Hepatocyte (in vitro differentiated cells): ENCODE results near the gene MAPKAP1. TPM values are rescaled to one million over a fixed set of nuclear protein-coding genes. Genes with fewer than 3 reads are reported as not detected.

Experiments used
- DNase-seq: peaks from one replicate; pipeline ENCODE4 v3.0.0-alpha.2; 2016; ENCODE audit warnings: low spot score
- H2AFZ ChIP-seq: fragments of 200-600 bp; sonication (generic); 2 replicates; pipeline ENCODE4 v1.6.0; 2016; ENCODE audit warnings: antibody characterized with exemption, mild to moderate bottlenecking
- H3K27ac ChIP-seq: fragments of 200-600 bp; sonication (generic); 2 replicates; pipeline ENCODE4 v1.5.1; 2016; ENCODE audit warnings: mild to moderate bottlenecking
- H3K27me3 ChIP-seq: fragments of 200-600 bp; sonication (generic); 2 replicates; pipeline ENCODE4 v1.6.1; 2016
- H3K36me3 ChIP-seq: fragments of 200-600 bp; sonication (generic); replicated peaks from 2 replicates; pipeline ENCODE4 v1.5.1; 2016; ENCODE audit warnings: low read depth; ENCODE audit not compliant: insufficient read depth
- H3K4me1 ChIP-seq: fragments of 200-600 bp; sonication (generic); 2 replicates; pipeline ENCODE4 v1.5.1; 2016; ENCODE audit warnings: mild to moderate bottlenecking, moderate library complexity; ENCODE audit not compliant: insufficient read depth
- H3K4me2 ChIP-seq: fragments of 200-600 bp; sonication (generic); 2 replicates; pipeline ENCODE4 v1.6.0; 2016
- H3K4me3 ChIP-seq: fragments of 200-600 bp; sonication (generic); 2 replicates; pipeline ENCODE4 v1.5.1; 2016; ENCODE audit warnings: mild to moderate bottlenecking
- H3K79me2 ChIP-seq: fragments of 200-600 bp; sonication (generic); 2 replicates; pipeline ENCODE4 v1.6.0; 2017; ENCODE audit warnings: mild to moderate bottlenecking
- H3K9me2 ChIP-seq: fragments of 200-600 bp; sonication (generic); replicated peaks from 2 replicates; pipeline ENCODE4 v1.6.0; 2017; ENCODE audit warnings: mild to moderate bottlenecking; ENCODE audit not compliant: insufficient read depth
- H3K9me3 ChIP-seq: fragments of 200-600 bp; sonication (generic); 2 replicates; pipeline ENCODE4 v1.5.1; 2016; ENCODE audit warnings: low read depth, mild to moderate bottlenecking
- H4K20me1 ChIP-seq: fragments of 200-600 bp; sonication (generic); 2 replicates; pipeline ENCODE4 v1.6.0; 2016; ENCODE audit warnings: mild to moderate bottlenecking; ENCODE audit not compliant: insufficient read depth, poor library complexity, severe bottlenecking
- CTCF ChIP-seq: fragments of 200-600 bp; sonication (generic); IDR thresholded peaks from 2 replicates; pipeline ENCODE4 v1.5.1; 2016; ENCODE audit warnings: antibody characterized with exemption, mild to moderate bottlenecking; ENCODE audit not compliant: poor library complexity
- EZH2 ChIP-seq: fragments of 200-600 bp; sonication (generic); IDR thresholded peaks from 2 replicates; pipeline ENCODE4 v1.6.1; 2016; ENCODE audit warnings: antibody characterized with exemption, mild to moderate bottlenecking, borderline replicate concordance
- EZH2phosphoT487 ChIP-seq: fragments of 200-600 bp; sonication (generic); IDR thresholded peaks from one replicate; pipeline ENCODE4 v1.6.1; 2018; ENCODE audit warnings: antibody characterized with exemption, mild to moderate bottlenecking, low read depth, moderate library complexity; ENCODE audit not compliant: unreplicated experiment, severe bottlenecking
- WGBS: methylation state at CpG from one replicate; pipeline ENCODE4 v1.1.6; 2016; ENCODE audit warnings: low lambda C conversion rate; ENCODE audit errors: missing lambda C conversion rate; 5-methylcytosine and 5-hydroxymethylcytosine counted together
- polyA plus RNA-seq: library from polyadenylated mRNA; unstranded; fragments of >200 nt; fragmentation: Nextera tagmentation; extraction: Ambion mirVana; gene quantifications from 2 replicates; pipeline ENCODE4 v1.2.1, GENCODE V29; 2016
- total RNA-seq: library from RNA; depleted of rRNA; stranded (reverse); fragments of >200 nt; gene quantifications from 2 replicates; pipeline ENCODE4 v1.2.3, GENCODE V29; 2014

MAPKAP1 gene
- total and polyA plus RNA-seq, 2 experiments from 2014 or later = 74.5 to 79.4 TPM

DNA sequence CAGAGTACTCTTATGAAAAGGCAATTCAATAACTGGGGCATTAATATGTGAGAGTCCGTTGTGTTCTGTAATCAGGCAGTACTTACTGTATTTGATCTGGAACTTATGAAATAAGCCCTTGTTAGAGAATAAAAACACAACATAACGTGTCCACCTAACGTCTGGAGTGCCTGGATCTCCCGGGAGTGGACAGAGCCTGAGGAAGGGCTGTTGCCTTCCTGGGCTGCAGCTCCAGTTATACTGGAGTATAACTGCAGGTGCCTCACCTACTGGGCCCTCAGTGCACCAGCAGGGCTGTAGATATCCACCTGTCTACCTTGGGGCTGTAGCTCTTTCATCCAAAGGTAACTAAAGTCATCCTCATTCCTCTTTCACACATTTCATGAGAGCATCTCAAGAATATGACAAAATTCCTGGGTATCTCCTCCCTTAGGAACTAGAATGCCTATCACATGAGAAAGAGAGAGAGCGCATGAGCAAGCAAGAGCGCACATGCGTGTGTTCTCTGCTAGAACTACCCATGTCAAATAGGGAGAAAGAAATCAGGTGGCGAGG is 245.3 kb downstream of the MAPKAP1 start:
- peaks cover 11% of the 10 kb centered on the region for H3K4me1 ChIP-seq
- DNase-seq = no peak

DNA sequence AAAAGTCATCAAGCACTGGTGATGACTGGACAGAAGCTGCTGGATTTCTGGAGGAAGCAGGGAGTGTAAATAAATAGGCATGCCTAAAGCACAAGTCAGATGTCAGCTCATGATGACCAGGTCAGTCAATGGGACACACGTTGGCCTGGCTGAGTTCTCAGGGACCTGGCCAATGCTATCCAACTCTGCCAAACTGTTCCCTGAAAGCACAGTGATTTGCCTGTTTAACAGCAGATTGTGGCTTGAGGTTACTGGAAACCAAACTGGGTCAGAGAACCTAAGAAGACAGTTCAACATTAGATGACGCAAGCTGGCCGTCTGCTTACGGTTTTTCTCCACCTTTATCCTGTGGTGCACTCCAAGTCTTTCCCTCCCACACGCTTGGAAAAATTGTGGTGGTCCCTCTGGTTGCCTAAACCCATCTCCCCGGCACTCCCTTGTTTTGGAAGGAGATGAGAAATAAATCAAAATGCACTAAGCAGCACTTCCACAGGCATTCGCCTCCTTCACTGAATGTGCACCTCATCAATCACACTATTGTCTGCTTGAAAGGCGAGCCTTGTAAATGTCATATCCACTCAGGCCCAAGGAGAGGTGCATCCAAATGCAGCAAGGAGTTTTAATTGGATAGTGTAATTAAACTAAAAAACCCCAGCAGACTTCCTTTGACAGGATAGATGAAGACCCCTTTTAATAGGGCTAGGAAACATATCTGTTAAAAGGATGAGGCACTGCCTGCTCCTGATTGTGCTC is 245.9 kb downstream of the MAPKAP1 start:
- DNase-seq = no peak
- TF ChIP-seq EZH2phosphoT487 = no peak
- no peak for TF ChIP-seq CTCF
- TF ChIP-seq EZH2 = no peak
- H3K9me3 ChIP-seq = peaks cover 6% of the 10 kb centered on the region
- no peaks in the 10 kb centered on the region for H3K79me2 ChIP-seq
- 64% methylated on average over 8 of the region's 8 CpGs for WGBS
- no peaks in the 10 kb centered on the region for H3K36me3 ChIP-seq
- H3K9me2 ChIP-seq = no peaks in the 10 kb centered on the region
- no peaks in the 10 kb centered on the region for H4K20me1 ChIP-seq
- no peaks in the 10 kb centered on the region for H3K27me3 ChIP-seq
- no peak overlapping the region for H2AFZ ChIP-seq
- H3K27ac ChIP-seq = no peak overlapping the region
- peaks cover 11% of the 10 kb centered on the region for H3K4me1 ChIP-seq
- no peak overlapping the region for H3K4me3 ChIP-seq
- H3K4me2 ChIP-seq = no peak overlapping the region

More for the DNA sequence above, 245.3 kb downstream of the MAPKAP1 start:
- Histone ChIP-seq H3K79me2 (no peaks in the 10 kb centered on the region), H3K4me3 (no peak overlapping the region), H3K36me3 (no peaks in the 10 kb centered on the region), H3K27ac (no peak overlapping the region), H3K9me2 (no peaks in the 10 kb centered on the region), H3K4me2 (no peak overlapping the region), H2AFZ (no peak overlapping the region), H3K27me3 (no peaks in the 10 kb centered on the region), H3K9me3 (no peaks in the 10 kb centered on the region), H4K20me1 (no peaks in the 10 kb centered on the region)
- no peak for TF ChIP-seq EZH2
- TF ChIP-seq CTCF = no peak
- no peak for TF ChIP-seq EZH2phosphoT487
- WGBS = 84% methylated on average over 8 of the region's 8 CpGs

- Histone ChIP-seq H4K20me1 (no peaks in the 10 kb centered on the region), H3K4me3 (no peak overlapping the region), H2AFZ (no peak overlapping the region), H3K27ac (no peak overlapping the region), H3K4me1 (peaks cover 11% of the 10 kb centered on the region), H3K9me2 (no peaks in the 10 kb centered on the region), H3K4me2 (no peak overlapping the region), H3K9me3 (peaks cover 11% of the 10 kb centered on the region), H3K36me3 (no peaks in the 10 kb centered on the region), H3K27me3 (no peaks in the 10 kb centered on the region), H3K79me2 (no peaks in the 10 kb centered on the region)
- DNase-seq = no peak
- 90% methylated on average over 7 of the region's 7 CpGs for WGBS
- TF ChIP-seq EZH2phosphoT487 = no peak
- no peak for TF ChIP-seq CTCF
- no peak for TF ChIP-seq EZH2
These were observed 246.7 kb downstream of the MAPKAP1 start for GRCh38 chr9:125460346-125460745.
